HG02798 (cell line): ENCODE results near the gene RAB11FIP4.
"Not testable (repeated sequence)": the region's sequence is repeated elsewhere in the genome, so short reads cannot be mapped to it uniquely, and the experiment has no call there.

ENCODE experiments used
- ATAC-seq: cut with Tn5 transposase; IDR thresholded peaks from one replicate; pipeline ENCODE4 v1.9.1; 2021; ENCODE audit warnings: mild to moderate bottlenecking; ENCODE audit not compliant: unreplicated experiment, poor library complexity

Gene RAB11FIP4

GRCh38 chr17:31428512-31428911 is 37.0 kb downstream of the RAB11FIP4 start:
- ATAC-seq = no peak

GRCh38 chr17:31431098-31431851 is 39.8 kb downstream of the RAB11FIP4 start:
- no peak for ATAC-seq

- no peak for ATAC-seq
Observed at GRCh38 chr17:31431852-31432658, 40.6 kb downstream of the RAB11FIP4 start.

GRCh38 chr17:31433091-31433790 is 41.8 kb downstream of the RAB11FIP4 start:
- no peak for ATAC-seq

GRCh38 chr17:31433811-31434726 is 42.6 kb downstream of the RAB11FIP4 start:
- no peak for ATAC-seq

GRCh38 chr17:31434727-31435050 is 43.2 kb downstream of the RAB11FIP4 start:
- ATAC-seq = no peak

- no peak for ATAC-seq
Observed at GRCh38 chr17:31435581-31435980, 44.1 kb downstream of the RAB11FIP4 start.

GRCh38 chr17:31437720-31438400 is 46.4 kb downstream of the RAB11FIP4 start:
- ATAC-seq = no peak

GRCh38 chr17:31439716-31440115 is 48.2 kb downstream of the RAB11FIP4 start:
- ATAC-seq = no peak

GRCh38 chr17:31442276-31442675 is 50.8 kb downstream of the RAB11FIP4 start:
- ATAC-seq = no peak

GRCh38 chr17:31442856-31443255 is 51.4 kb downstream of the RAB11FIP4 start:
- not testable (repeated sequence) for ATAC-seq

GRCh38 chr17:31443386-31443785 is 51.9 kb downstream of the RAB11FIP4 start:
- no peak for ATAC-seq

- no peak for ATAC-seq
Observed at GRCh38 chr17:31444026-31444425, 52.6 kb downstream of the RAB11FIP4 start.

- no peak for ATAC-seq
Observed at GRCh38 chr17:31446195-31446967, 54.9 kb downstream of the RAB11FIP4 start.

- no peak for ATAC-seq
Observed at GRCh38 chr17:31448467-31449077, 57.1 kb downstream of the RAB11FIP4 start.

GRCh38 chr17:31449111-31449510 is 57.6 kb downstream of the RAB11FIP4 start:
- no peak for ATAC-seq

GRCh38 chr17:31449746-31450145 is 58.3 kb downstream of the RAB11FIP4 start:
- ATAC-seq = no peak

- ATAC-seq = no peak
Observed at GRCh38 chr17:31452101-31452500, 60.6 kb downstream of the RAB11FIP4 start.
